Omental fat pad (tissue), 4 donors: ENCODE data around the gene LRRTM2. TPM values are rescaled to one million over a fixed set of nuclear protein-coding genes. Genes with fewer than 3 reads are reported as not detected.

Source experiments
- ATAC-seq: fragments of 150-250 bp; one replicate; pipeline ENCODE4 v1.9.1; 2016; ENCODE audit warnings: mild to moderate bottlenecking, moderate library complexity; ENCODE audit not compliant: low FRiP score
- DNase-seq: peaks from one replicate; pipeline ENCODE4 v3.0.0-alpha.2; 2019; ENCODE audit warnings: low spot score
- total RNA-seq, 4 donors: library from RNA; depleted of rRNA; stranded (reverse); fragments of >200 nt; gene quantifications; one replicate each; pipeline ENCODE4 v1.1.0, GENCODE V29; 2016
- TF ChIP-seq, protein P1 (sequence below), 3 donors: fragments of 450-650 bp; IDR thresholded peaks; one replicate each; pipeline ENCODE4 v1.5.1; 2016 to 2017; ENCODE audit warnings: antibody characterized with exemption in 3 of 3, mild to moderate bottlenecking in 3 of 3, moderate library complexity in 2 of 3

The LRRTM2 gene
- total RNA-seq, 4 donors from 2014 or later = 0.31 to 4.3 (median 0.72) TPM

DNA sequence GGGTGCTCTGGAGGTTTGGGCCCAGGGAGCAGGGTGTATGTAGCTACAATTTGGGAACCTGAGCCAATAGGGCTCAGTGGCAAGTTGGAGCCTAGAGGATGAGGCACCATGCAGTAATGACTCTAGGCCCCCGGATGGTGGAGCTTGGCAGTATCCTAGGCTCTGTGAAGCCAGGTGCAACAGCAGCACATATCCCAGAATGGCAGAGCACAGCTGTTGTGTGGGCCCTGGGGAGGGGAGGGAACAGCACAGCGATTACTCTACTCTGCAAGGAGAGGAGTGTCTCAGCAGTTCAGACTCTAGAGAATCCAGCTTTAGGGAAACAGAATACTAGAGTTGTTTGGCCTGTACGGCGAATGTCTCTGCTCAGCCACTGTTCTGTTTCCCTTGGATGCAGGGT is 56.1 kb downstream of the LRRTM2 start:
- ATAC-seq = no peak
- TF ChIP-seq, protein P1, sequence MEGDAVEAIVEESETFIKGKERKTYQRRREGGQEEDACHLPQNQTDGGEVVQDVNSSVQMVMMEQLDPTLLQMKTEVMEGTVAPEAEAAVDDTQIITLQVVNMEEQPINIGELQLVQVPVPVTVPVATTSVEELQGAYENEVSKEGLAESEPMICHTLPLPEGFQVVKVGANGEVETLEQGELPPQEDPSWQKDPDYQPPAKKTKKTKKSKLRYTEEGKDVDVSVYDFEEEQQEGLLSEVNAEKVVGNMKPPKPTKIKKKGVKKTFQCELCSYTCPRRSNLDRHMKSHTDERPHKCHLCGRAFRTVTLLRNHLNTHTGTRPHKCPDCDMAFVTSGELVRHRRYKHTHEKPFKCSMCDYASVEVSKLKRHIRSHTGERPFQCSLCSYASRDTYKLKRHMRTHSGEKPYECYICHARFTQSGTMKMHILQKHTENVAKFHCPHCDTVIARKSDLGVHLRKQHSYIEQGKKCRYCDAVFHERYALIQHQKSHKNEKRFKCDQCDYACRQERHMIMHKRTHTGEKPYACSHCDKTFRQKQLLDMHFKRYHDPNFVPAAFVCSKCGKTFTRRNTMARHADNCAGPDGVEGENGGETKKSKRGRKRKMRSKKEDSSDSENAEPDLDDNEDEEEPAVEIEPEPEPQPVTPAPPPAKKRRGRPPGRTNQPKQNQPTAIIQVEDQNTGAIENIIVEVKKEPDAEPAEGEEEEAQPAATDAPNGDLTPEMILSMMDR (IDR thresholded peaks at IDR 0.05) = no peak
- DNase-seq = no peak

Other genes starting within 250 kb of the LRRTM2 start
- gene CTNNA1, start 121.9 kb downstream of the LRRTM2 start, total RNA-seq = 100 to 1,000 TPM; 251 to 326 (median 274) TPM